Measurements from ENCODE around the gene ELP5. TPM values are rescaled to one million over a fixed set of nuclear protein-coding genes. Genes with fewer than 3 reads are reported as not detected.

The ELP5 gene
- total and polyA plus RNA-seq, 10 of the 15 experiments (the other 5 are each of a cell fraction or from before 2014, with no cell fraction given): 41.1 to 109 (median 77.5) TPM

DNA sequence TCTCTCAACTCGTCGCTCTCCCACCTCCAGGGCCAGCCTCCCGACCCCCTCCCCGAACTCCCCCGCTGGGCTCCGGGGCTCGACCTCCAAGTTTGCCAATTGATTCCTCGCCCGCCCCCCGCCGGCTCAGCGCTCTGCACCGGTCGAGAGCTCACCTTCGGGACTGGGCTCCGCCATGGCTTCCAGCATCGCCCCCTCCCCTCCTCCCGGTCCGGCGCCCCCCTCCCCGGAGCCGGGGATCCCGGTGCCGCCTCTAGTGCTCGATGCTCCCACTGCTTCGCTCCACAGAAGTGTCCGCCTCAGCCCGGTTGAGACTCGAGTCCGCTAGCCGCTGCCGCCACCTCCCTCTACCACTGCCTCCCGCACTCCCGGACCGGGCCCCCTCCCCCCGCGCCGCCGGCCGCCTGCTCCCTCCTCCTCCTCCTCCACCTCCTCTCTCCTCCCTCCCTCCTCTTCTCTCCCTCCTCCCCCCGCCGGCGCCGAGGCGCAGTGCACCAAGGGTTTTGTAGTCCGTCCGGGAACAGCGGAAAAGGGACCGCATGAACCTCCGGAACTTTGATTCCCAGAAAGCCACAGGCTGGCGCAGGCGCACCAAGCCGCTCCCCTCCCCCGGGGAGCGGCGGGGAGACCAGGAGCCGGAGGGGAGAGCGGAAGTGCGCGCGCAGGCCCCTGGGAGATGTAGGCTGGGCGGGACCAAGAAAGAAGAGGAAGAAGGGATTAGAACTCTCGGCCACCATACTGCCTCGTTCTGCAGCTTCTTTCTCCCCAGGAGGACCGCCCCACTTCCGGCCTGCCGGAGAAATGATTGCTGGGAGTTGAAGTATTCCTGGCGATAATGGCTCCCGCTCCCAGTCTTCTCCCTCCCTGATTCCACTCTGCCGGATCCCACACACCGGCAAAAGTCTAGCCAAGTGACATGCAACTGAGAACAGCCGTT is 12.7 kb upstream of the ELP5 start, which contains the start of gene PHF23 (continued):
- TF ChIP-seq ZBTB11 (CRISPR knock-in tag; IDR thresholded peaks at IDR 0.05): 0 out of 2 replicates have a peak, but pooled peaks have one; percentile 23
- no peak for TF ChIP-seq ZBTB33 (IDR thresholded peaks at IDR 0.05)
- TF ChIP-seq SREBF1 (IDR thresholded peaks at IDR 0.05; ENCODE audit: low read length): peak; percentile 84
- peak; percentile 24; the same call in 1 of the 2 replicates for TF ChIP-seq BACH1 (IDR thresholded peaks at IDR 0.05; ENCODE audit: borderline replicate concordance)
- TF ChIP-seq ATF3 (IDR thresholded peaks at IDR 0.05; ENCODE audit: borderline replicate concordance, extremely low read depth, low read depth, low read length): peak; percentile 49; the same call in 1 of the 2 replicates
- 0 out of 3 replicates have a peak, but pooled peaks have one; percentile 35 for TF ChIP-seq POU2F2 (IDR thresholded peaks at IDR 0.05; ENCODE audit: borderline replicate concordance, low read depth, low read length)
- no peak for TF ChIP-seq CBX5 (IDR thresholded peaks at IDR 0.05; ENCODE audit: low read depth)
- peak; percentile 70 for TF ChIP-seq RUNX3 (IDR thresholded peaks at IDR 0.05; ENCODE audit: low read length)
- no peak for TF ChIP-seq MYC (IDR thresholded peaks at IDR 0.05; ENCODE audit: insufficient read depth, insufficient read length, insufficient replicate concordance, low read length, severe bottlenecking)
- peak; percentile 80 for TF ChIP-seq TARDBP (IDR thresholded peaks at IDR 0.05; ENCODE audit: borderline replicate concordance)
- TF ChIP-seq HCFC1 (IDR thresholded peaks at IDR 0.05; ENCODE audit: low read length): peak; percentile 95
- TF ChIP-seq SIX5 (IDR thresholded peaks at IDR 0.05; ENCODE audit: low read depth, low read length, severe bottlenecking): peak; percentile 88
- TF ChIP-seq, protein P1, sequence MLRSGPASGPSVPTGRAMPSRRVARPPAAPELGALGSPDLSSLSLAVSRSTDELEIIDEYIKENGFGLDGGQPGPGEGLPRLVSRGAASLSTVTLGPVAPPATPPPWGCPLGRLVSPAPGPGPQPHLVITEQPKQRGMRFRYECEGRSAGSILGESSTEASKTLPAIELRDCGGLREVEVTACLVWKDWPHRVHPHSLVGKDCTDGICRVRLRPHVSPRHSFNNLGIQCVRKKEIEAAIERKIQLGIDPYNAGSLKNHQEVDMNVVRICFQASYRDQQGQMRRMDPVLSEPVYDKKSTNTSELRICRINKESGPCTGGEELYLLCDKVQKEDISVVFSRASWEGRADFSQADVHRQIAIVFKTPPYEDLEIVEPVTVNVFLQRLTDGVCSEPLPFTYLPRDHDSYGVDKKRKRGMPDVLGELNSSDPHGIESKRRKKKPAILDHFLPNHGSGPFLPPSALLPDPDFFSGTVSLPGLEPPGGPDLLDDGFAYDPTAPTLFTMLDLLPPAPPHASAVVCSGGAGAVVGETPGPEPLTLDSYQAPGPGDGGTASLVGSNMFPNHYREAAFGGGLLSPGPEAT (IDR thresholded peaks at IDR 0.05; ENCODE audit: low read depth): peak; percentile 76; the same call in 1 of the 2 replicates
- TF ChIP-seq IKZF2 (IDR thresholded peaks at IDR 0.05): peak; percentile 83 to 87
- peak; percentile 68; the same call in 1 of the 2 replicates for TF ChIP-seq RB1 (IDR thresholded peaks at IDR 0.05; ENCODE audit: borderline replicate concordance)
- TF ChIP-seq KLF5 (IDR thresholded peaks at IDR 0.05; ENCODE audit: partially characterized antibody): peak; percentile 74
- TF ChIP-seq, protein P2, sequence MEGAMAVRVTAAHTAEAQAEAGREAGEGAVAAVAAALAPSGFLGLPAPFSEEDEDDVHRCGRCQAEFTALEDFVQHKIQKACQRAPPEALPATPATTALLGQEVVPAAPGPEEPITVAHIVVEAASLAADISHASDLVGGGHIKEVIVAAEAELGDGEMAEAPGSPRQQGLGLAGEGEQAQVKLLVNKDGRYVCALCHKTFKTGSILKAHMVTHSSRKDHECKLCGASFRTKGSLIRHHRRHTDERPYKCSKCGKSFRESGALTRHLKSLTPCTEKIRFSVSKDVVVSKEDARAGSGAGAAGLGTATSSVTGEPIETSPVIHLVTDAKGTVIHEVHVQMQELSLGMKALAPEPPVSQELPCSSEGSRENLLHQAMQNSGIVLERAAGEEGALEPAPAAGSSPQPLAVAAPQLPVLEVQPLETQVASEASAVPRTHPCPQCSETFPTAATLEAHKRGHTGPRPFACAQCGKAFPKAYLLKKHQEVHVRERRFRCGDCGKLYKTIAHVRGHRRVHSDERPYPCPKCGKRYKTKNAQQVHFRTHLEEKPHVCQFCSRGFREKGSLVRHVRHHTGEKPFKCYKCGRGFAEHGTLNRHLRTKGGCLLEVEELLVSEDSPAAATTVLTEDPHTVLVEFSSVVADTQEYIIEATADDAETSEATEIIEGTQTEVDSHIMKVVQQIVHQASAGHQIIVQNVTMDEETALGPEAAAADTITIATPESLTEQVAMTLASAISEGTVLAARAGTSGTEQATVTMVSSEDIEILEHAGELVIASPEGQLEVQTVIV (IDR thresholded peaks at IDR 0.05; ENCODE audit: borderline replicate concordance, partially characterized antibody): peak; percentile 82
